ENCODE data around the gene SLC25A21. TPM values are rescaled to one million over a fixed set of nuclear protein-coding genes. Genes with fewer than 3 reads are reported as not detected.

SLC25A21 gene
- total and polyA plus RNA-seq, 2 of the 13 experiments (the other 11 are each of a cell fraction or from before 2014, with no cell fraction given), result 1.9 to 2.9 TPM

GRCh38 chr14:37081856-37082255, 90.5 kb downstream of the SLC25A21 start (continued):
- TF ChIP-seq ZNF484 (CRISPR knock-in tag; IDR thresholded peaks at IDR 0.05; ENCODE audit: borderline replicate concordance, low read depth) (no peak), ZNF577 (CRISPR knock-in tag; IDR thresholded peaks at IDR 0.05; ENCODE audit: borderline replicate concordance, low read depth) (no peak), ZNF33A (CRISPR knock-in tag; IDR thresholded peaks at IDR 0.05; ENCODE audit: borderline replicate concordance) (no peak), IRF1 (CRISPR knock-in tag; IDR thresholded peaks at IDR 0.05; ENCODE audit: low read depth) (no peak), ZBTB4 (CRISPR knock-in tag; IDR thresholded peaks at IDR 0.05; ENCODE audit: borderline replicate concordance) (no peak)
- TF ChIP-seq, protein P1, sequence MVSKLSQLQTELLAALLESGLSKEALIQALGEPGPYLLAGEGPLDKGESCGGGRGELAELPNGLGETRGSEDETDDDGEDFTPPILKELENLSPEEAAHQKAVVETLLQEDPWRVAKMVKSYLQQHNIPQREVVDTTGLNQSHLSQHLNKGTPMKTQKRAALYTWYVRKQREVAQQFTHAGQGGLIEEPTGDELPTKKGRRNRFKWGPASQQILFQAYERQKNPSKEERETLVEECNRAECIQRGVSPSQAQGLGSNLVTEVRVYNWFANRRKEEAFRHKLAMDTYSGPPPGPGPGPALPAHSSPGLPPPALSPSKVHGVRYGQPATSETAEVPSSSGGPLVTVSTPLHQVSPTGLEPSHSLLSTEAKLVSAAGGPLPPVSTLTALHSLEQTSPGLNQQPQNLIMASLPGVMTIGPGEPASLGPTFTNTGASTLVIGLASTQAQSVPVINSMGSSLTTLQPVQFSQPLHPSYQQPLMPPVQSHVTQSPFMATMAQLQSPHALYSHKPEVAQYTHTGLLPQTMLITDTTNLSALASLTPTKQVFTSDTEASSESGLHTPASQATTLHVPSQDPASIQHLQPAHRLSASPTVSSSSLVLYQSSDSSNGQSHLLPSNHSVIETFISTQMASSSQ (IDR thresholded peaks at IDR 0.05; ENCODE audit: low read depth), result no peak
- TF ChIP-seq, protein P1 (CRISPR knock-in tag; IDR thresholded peaks at IDR 0.05; ENCODE audit: borderline replicate concordance), result no peak
